HG03280 (cell line): Measurements from ENCODE around the gene RPLP2.

ENCODE experiments used
- ATAC-seq: cut with Tn5 transposase; IDR thresholded peaks from one replicate; pipeline ENCODE4 v1.9.1; 2021; ENCODE audit warnings: mild to moderate bottlenecking, moderate library complexity; ENCODE audit not compliant: unreplicated experiment

Gene RPLP2

DNA sequence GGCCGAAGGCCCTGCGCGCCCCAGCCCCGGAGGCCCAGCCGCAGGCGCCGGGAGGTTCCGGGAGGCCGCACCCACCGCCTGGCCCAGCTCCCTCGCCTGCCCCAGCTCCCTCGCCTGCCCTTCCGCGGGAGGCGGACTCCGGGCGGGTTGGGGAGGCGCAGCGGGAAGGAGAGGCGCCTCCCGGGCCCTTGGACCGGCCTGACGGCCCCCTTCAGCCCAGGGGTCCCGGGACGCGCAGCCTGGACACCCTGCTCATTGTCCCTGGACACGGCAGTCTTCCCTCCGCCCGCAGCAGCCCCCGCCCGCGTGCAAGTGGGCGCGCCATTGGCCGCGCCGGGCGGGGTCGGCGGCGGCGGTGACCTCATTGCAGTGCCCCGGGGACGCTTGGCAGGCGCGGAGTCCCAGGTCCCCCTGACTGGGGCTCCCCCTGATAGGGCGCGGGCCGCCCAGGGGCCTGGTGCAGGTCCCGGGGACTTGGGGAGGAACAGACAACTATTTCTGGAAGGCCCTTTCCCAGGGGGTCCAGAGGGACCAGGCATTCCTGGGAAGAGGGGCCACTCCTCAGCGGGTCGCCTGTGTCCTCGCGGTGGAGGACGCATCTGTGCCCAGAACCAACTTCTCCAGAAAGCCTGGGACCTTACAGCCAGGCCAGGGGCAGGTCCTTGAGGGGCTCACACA is 23.5 kb downstream of the RPLP2 start:
- ATAC-seq = peak; percentile 23

- ATAC-seq = no peak
Observed at GRCh38 chr11:833849-834311, 24.1 kb downstream of the RPLP2 start.

DNA sequence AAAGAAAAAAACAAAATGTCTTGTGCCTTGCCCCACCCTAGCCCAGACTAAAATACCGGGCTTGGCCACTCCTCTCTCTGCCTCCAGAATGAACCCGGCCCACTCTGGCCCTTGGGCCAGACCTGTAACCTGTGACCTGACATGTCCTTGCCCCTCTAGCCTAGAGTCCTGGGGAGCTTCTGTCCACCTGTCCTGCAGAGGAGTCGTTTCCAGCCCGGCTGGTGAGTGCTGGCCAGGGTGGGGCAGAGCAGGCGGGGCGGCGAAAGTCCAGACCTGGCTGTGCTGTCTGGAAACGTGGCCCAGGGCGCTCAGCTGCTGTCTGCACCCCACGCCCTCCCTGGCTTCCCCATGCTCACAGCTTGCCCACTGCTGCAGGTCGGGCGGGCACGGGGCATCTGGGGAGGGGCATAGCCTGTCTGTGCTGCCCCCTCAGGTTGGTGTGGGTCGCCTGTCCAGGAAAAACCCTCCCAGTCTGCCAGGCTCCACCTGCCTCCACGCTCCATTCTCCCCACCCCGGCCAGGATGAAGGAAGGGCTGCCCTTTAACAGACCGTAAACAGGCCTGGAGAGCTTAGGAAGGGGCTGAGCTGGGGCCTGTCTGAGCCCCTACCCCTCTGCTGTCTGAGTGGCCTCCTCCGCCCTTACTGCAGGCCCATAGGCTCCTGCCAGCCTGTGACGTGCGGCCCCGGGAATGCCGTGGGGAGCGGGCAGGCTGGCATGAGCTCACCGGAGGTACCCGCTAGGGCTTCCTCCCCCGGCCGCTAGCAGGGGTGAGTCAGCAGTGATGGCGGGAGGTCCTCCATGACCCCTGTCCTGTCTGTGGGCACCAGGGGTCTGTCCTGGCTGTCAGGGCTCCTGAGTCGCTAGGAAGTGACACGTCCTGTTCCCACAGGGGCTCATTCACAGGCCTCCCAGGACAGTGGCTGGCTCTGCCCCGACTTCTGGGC is 24.9 kb downstream of the RPLP2 start:
- ATAC-seq = no peak

GRCh38 chr11:836274-836673 is 26.5 kb downstream of the RPLP2 start:
- no peak for ATAC-seq

GRCh38 chr11:836700-837099 is 26.9 kb downstream of the RPLP2 start:
- no peak for ATAC-seq

DNA sequence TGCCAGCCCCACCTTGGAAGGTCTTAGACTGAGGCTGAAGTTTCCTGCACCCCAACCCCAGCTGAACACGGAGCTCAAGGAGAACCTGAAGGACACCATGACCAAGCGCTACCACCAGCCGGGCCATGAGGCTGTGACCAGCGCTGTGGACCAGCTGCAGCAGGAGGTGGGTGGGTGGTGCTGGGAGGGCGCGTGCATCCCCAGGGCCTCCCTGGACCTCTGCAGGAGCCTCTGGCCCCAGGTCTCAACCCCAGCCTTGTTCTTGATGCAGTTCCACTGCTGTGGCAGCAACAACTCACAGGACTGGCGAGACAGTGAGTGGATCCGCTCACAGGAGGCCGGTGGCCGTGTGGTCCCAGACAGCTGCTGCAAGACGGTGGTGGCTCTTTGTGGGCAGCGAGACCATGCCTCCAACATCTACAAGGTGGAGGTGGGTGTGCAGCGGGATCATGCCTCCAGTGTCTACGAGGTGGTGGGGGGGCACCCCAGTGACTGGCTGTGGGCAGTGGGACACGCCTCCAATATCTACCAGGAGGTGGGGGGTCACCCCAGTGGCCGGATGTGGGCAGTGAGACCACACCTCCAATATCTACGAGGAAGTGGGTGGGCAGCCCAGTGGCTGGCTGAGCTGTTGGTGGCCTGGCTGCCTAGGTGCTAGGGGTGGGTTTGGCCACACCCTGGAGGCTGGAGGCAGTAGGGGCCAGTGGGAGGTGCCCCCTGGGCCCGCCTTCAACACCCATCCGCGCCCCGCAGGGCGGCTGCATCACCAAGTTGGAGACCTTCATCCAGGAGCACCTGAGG is 27.6 kb downstream of the RPLP2 start:
- no peak for ATAC-seq

GRCh38 chr11:837990-838307 is 28.2 kb downstream of the RPLP2 start:
- no peak for ATAC-seq

- no peak for ATAC-seq
Observed at GRCh38 chr11:838441-839279, 28.9 kb downstream of the RPLP2 start.

- ATAC-seq = no peak
Observed at GRCh38 chr11:839280-839623, 29.5 kb downstream of the RPLP2 start.

- ATAC-seq = no peak
Observed at GRCh38 chr11:839875-840617, 30.3 kb downstream of the RPLP2 start.

DNA sequence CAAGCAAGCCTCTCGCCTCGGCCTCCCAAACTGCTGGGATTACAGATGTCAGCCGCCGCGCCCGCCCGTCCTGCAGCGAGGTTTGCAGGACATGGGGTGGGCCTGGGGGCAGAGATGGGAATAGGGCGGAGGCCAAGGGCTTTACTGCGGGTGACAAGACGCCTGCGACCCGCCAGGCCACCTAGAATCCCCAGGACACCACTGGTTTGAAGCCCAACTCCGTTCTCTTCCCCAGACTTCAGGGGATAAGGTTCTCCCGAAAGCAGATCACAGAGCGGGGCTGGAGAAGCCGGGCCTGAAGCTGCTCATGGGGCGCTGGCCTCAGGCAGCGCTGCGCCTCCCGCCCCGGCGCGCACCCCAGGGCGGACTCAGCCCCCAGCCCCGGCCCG is 32.2 kb downstream of the RPLP2 start:
- ATAC-seq = peak; percentile 6

DNA sequence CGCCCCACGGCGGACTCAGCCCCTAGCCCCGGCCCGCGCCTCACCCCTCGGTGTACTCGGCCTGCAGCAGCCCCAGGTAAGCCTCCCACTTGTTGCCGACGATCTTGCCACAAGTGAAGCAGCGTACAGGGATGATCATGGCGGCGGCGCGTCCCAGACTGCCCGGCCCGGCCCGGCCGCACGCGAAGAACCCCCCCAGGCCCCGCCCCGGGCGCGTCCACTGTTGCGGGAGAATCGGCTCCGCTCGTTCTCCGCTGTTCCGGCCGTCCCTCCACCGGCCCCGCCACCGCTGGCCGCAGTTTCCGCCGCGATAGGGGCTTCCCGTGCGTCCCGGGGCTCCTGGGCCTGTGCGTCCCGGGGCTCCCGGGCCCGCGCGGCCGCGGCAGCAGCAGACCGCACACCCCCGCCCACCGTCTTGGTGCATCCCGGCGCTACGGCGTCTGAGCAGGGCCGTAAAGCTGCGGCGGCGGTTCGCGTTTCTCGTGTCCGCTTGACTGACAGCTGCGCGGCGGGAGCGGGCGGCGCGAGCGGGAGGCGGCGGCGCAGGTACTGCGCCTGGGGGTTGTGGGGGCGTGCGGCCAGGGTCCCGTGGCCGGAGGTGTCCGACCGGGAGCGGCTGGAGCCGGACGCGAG is 32.7 kb downstream of the RPLP2 start, which contains the start of the genes POLR2L and TSPAN4:
POLR2L (minus strand) TSS at position 160 of the 633 bp plus-strand sequence; CDS start at position 139, 21 bp downstream.
TSPAN4 (plus strand) TSS at position 483 of the 633 bp plus-strand sequence. CDS start 7,453 bp downstream, outside the sequence.
- peak; percentile 66 for ATAC-seq

DNA sequence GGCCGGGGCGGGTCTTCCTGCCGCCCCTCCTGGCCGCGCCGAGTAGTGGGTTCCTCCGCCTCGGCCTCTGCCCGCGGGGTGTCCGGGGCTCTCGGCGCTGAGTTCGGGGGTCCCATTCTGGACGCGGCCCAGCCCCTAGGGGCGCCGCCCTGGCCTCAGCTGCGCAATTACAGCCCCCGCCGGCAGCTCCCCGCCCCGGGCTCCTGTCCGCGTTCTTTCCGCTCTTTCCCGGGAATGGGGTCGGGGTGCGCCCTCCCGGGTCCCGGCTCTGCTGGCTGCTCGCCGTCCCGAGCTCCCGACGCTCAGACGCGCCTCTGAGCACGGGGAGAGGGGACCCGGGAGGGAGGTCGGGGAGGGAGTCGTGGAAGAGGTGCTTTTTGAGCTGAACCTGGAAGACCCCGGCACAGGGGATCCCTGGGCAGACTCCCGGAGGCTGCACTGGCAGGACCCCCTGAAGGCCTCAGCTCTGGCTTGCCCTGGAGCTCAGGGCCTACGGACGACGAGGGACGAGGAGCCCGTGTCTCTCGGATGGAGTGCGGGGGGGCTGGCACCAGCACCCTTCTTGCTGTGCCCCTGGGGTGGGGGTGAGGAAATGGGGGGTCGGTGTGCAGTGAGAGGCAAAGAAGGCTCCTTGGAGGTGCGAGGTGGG is 33.4 kb downstream of the RPLP2 start:
- ATAC-seq = no peak

DNA sequence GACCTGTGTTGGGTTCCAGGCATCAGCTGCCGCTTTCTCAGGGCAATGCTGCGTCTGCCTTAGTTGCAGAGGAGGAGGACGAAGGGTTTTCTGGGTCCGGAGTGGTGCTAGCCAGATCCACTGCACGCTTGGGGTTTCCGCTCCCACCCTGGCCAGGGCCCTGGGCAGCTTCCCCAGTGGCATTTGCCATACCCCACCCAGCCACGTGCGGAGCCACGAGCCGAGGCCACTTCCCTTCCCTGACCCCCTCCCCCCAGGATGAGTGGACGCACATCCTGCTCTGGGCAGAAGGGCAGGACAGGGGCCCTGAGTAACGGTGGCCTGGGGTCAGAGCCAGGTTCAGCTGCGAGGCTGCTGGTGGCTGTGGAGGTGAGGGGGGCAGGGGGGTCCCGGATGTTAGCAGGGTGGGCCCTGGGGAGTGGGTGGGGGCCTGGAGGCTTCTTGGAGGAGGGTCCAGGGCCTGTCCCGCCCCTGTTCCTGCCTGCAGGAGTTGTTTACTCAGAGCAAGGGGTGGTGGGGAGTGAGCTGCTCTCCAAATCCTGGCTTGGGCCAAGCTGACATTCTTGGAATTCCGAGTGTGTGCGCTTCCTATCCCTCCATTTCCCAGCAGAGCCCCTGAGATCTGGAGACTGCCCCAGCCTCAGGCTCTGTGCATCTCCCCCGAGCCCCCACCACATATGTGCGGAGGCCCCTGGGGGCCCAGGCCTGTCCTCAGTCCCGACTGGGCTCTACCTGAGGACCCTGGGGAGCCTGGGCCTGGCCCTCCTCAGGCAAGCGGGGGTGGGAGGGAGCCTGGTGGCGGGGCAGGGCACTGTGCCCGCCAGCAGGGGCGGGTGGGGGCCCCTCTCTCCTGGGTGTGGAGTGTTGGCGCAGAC is 34.3 kb downstream of the RPLP2 start:
- no peak for ATAC-seq

- no peak for ATAC-seq
Observed at GRCh38 chr11:844693-845644, 35.2 kb downstream of the RPLP2 start.

DNA sequence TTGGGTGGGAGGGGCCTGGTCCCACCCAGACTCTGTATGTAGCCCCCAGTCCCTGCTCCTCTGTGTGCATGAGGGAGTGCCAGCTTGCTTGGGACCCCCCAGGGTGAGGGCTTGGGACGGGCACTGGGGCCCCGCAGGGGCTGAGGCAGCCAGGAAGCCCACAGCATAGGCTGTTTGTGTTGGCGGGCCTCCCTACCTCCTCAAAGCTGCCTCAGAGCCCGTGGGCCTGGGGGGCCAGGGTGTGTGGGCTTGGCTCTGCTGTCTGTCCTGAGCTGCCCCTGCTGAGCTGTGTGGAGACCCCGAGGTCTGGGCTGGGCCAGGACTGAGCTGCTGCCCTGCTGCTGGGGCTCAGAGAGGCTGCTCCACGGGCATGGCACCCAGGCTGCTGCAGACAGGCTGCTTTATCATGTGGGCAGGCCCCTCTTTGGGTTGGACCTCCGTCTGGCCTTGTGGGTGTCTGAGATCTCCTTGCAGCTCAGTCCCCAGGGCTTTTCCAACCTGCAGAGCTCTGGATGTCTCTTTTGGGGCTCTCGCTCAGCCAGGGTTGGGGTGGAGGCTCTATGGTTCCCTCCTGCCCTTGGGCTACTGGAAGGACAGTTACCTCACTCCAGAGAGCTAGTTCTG is 36.2 kb downstream of the RPLP2 start:
- no peak for ATAC-seq
